Vagina (tissue), 2 donors: ENCODE measurements around the gene ZNF385C. TPM values are rescaled to one million over a fixed set of nuclear protein-coding genes. Genes with fewer than 3 reads are reported as not detected.
"Not testable (repeated sequence)": the region's sequence is repeated elsewhere in the genome, so short reads cannot be mapped to it uniquely, and the experiment has no call there.

ENCODE experiments used
- DNase-seq, 2 donors: peaks; one replicate each; pipeline ENCODE4 v3.0.0-alpha.2; 2017; ENCODE audit errors: extremely low spot score in 2 of 2
- H3K27ac ChIP-seq: fragments of 200-600 bp; sonication (generic); one replicate; pipeline ENCODE4 v1.5.1; 2019
- H3K27me3 ChIP-seq: fragments of 200-600 bp; sonication (generic); one replicate; pipeline ENCODE4 v1.5.1; 2019
- H3K36me3 ChIP-seq, 2 donors: fragments of 200-600 bp; sonication (generic); one replicate each; pipeline ENCODE4 v1.5.1; 2017 to 2019
- H3K4me1 ChIP-seq: fragments of 200-600 bp; sonication (generic); one replicate; pipeline ENCODE4 v1.5.1; 2019
- H3K4me3 ChIP-seq, 2 donors: fragments of 200-600 bp; sonication (generic); 1 replicate in 1 of 2; 2 replicates in 1 of 2; pipeline ENCODE4 v1.5.1; 2016 to 2019
- H3K9me3 ChIP-seq: fragments of 200-600 bp; sonication (generic); one replicate; pipeline ENCODE4 v1.5.1; 2019
- CTCF ChIP-seq, 3 experiments: fragments of 450-650 bp in 2 of 3; fragments of 200-600 bp in 1 of 3; sonication (generic) in 1 of 3; IDR thresholded peaks; one replicate each; pipeline ENCODE4 v1.5.1; 2017 to 2019; ENCODE audit warnings: antibody characterized with exemption in 3 of 3, mild to moderate bottlenecking in 2 of 3, moderate library complexity in 2 of 3
- POLR2A ChIP-seq, 2 donors: fragments of 450-650 bp; IDR thresholded peaks; one replicate each; pipeline ENCODE4 v1.6.1; 2017; ENCODE audit warnings: antibody characterized with exemption in 2 of 2, mild to moderate bottlenecking in 2 of 2, moderate library complexity in 2 of 2
- POLR2AphosphoS5 ChIP-seq, 2 donors: sonication (generic); formaldehyde crosslinking; IDR thresholded peaks; one replicate each; pipeline ENCODE4 v1.9.0; 2017; ENCODE audit warnings: antibody characterized with exemption in 2 of 2, mild to moderate bottlenecking in 2 of 2, low read depth in 1 of 2; ENCODE audit not compliant: insufficient read depth in 1 of 2
- intact Hi-C: fragments of 100-400 bp; cut with DNase I; formaldehyde crosslinking; loops from one replicate; pipeline ENCODE4 v1.15.1; 2023
- total RNA-seq: library from RNA; depleted of rRNA; stranded (reverse); fragments of >200 nt; gene quantifications from one replicate; pipeline ENCODE4 v1.2.3, GENCODE V29; 2016

Gene ZNF385C
- total RNA-seq, result 0.49 TPM

DNA sequence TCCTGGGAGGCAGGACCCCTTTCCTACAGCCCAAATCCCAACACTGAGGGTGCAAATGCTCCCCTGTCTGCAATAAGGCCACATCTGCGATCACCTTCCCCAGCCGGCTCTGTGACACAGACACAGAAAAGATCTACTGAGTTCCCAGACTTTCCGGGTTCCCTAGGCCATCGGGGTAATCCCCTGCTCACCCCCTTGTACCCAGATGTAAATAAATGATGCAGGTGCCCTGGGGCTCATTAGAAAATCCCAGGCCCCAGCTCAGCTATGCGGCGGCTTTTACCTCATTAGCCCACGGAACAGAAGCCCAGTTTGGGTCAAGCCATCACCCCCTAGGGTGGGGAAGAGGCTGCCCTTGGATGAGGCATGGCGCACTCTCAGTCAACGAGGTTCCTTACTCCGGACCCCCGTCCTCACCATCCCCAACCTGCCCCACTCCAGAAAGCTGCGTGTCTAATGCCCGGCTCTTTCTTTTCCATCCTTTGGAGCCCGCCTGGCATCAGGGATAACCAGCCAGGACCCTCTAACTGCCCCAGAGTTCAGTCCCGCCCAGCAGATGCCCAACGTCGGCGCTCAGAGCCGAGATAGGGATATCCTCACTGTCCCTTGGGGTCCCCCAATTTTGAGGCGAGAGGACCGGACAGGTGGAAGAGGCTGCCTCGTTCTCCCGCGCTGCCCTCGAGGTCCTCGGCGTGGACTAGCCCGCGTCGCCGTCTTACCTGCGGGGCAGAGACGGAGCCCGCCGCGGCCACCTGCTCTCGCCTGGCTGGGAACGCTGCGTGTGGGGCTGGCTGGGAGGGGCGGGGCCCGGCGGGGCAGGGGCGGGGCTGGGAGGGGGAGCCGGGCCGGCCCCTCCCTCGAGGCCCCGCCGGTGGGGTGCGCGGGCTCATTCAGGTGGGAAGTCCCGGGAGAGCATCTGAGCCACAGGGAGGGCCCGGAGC, at the start of gene ZNF385C:
TSS of gene ZNF385C (minus strand) at position 783 of the 941 bp plus-strand sequence. CDS start 35,417 bp downstream, outside the sequence.
- no peak for DNase-seq
- H3K27ac ChIP-seq, result no peak within 1 kb of the TSS
- intact Hi-C loops, result no loop called here
- peaks cover 16% of the 10 kb centered on the region for H3K4me1 ChIP-seq
- TF ChIP-seq CTCF (IDR thresholded peaks at IDR 0.05) (no peak), POLR2A (IDR thresholded peaks at IDR 0.05) (no peak), POLR2AphosphoS5 (IDR thresholded peaks at IDR 0.05; ENCODE audit: insufficient read depth in 1 of 2, low read depth in 1 of 2) (no peak)
- peak within 1 kb of the TSS; percentile 6 to 29 for H3K4me3 ChIP-seq
- no peaks in the 10 kb centered on the region for H3K9me3 ChIP-seq
- no peaks in the 10 kb centered on the region for H3K27me3 ChIP-seq
- no peaks in the 10 kb centered on the region for H3K36me3 ChIP-seq

DNA sequence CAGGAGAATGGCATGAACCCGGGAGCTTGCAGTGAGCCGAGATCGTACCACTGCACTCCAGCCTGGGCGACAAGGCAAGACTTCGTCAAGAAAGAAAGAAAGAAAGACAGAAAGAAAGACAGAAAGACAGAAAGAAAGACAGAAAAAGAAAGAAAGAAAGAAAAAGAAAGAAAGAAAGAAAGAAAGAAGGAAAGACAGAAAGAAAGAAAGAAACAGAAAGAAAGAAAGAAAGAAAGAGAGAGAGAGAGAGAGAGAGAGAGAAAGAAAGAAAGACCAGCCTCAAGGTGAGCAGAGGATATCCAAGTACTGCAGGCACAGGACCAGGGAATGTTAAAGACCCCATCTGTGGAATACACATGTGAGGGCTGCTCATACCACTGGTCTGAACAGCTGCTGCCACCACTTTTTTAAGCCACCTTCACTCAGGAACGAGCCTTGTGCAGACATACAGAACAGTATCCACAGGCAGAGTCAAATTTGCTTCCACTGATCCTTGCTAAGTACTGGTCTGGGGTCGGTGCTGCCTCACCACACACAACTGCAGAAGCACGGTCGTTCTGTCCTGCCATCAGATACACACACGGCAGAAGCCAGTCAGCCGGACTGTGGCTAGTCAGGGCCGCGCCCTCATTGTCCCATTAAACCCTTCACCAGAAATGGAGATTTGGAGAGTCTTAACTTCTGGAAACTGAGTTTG, 48.8 kb upstream of the ZNF385C start:
- TF ChIP-seq CTCF (IDR thresholded peaks at IDR 0.05) (no peak), POLR2A (IDR thresholded peaks at IDR 0.05) (no peak), POLR2AphosphoS5 (IDR thresholded peaks at IDR 0.05; ENCODE audit: insufficient read depth in 1 of 2, low read depth in 1 of 2) (no peak)
- no peak overlapping the region for H3K4me3 ChIP-seq
- H3K36me3 ChIP-seq, result peaks cover 0 to 6% of the 10 kb centered on the region in 2 donors
- H3K9me3 ChIP-seq, result no peaks in the 10 kb centered on the region
- no peak for DNase-seq
- peaks cover 14% of the 10 kb centered on the region for H3K4me1 ChIP-seq
- H3K27me3 ChIP-seq, result no peaks in the 10 kb centered on the region
- intact Hi-C loops, result no loop called here
- H3K27ac ChIP-seq, result no peak overlapping the region

DNA sequence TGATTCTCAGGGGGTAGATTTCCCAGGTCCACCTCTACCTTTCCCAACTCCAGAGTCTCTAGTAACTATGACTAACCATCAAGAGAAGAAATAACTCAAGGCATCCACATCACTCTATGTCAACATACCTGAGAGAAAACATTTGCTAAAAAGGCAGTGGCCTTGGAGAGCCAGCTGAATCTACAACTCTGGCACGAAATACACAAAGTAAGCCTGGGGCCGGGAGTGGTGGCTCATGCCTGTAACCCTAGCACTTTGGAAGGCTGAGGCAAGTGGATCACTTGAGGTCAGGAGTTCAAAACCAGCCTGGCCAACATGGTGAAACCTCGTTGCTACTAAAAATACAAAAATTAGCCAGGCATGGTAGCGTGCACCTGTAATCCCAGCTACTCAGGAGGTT, 44.9 kb upstream of the ZNF385C start:
- DNase-seq, H3K9me3 ChIP-seq, intact Hi-C loops, H3K27ac ChIP-seq, H3K4me3 ChIP-seq, H3K27me3 ChIP-seq, H3K36me3 ChIP-seq: not testable (repeated sequence)
- H3K4me1 ChIP-seq, result peaks cover 22% of the 10 kb centered on the region

DNA sequence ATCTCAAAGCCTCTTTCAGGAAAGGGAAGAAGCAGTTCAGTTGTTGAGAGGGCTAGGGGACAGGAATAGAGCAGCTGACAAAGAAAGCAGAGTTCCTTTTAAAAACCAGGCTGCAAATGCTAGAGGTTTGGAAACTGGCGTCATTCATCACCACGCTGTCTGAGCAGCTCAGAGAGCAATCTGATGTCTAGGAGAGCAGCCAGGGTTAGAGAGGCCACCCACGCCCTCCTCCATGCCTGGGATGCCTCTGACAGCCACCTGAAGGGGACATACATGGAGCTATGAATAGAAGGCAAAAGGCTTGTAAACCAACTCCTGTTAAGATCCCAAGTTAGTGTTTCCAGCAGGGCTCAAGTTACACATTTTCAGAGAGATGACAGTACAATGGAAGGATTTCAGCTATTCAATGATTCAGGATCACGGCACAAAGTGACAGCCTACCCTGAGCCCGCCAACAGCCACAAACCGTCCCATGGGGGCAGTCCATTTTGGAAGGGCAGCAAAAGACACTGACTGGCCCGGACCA, 44.2 kb upstream of the ZNF385C start:
- no peak overlapping the region for H3K27ac ChIP-seq

More for the DNA sequence above, 44.2 kb upstream of the ZNF385C start:
- H3K9me3 ChIP-seq, result no peaks in the 10 kb centered on the region
- peaks cover 0 to 6% of the 10 kb centered on the region in 2 donors for H3K36me3 ChIP-seq
- no peak for DNase-seq
- no peak for TF ChIP-seq POLR2A (IDR thresholded peaks at IDR 0.05)
- TF ChIP-seq CTCF (IDR thresholded peaks at IDR 0.05), result no peak
- TF ChIP-seq POLR2AphosphoS5 (IDR thresholded peaks at IDR 0.05; ENCODE audit: insufficient read depth in 1 of 2, low read depth in 1 of 2), result no peak
- no peaks in the 10 kb centered on the region for H3K27me3 ChIP-seq
- H3K4me1 ChIP-seq, result peaks cover 22% of the 10 kb centered on the region
- intact Hi-C loops, result no loop called here
- no peak overlapping the region for H3K4me3 ChIP-seq
